GM18873 (cell line): Measurements from ENCODE around the gene PITPNC1.
"Not testable (repeated sequence)": the region's sequence is repeated elsewhere in the genome, so short reads cannot be mapped to it uniquely, and the experiment has no call there.

Experiments
- ATAC-seq: cut with Tn5 transposase; IDR thresholded peaks from one replicate; pipeline ENCODE4 v1.9.1; 2021; ENCODE audit warnings: mild to moderate bottlenecking, moderate library complexity, moderate number of reproducible peaks; ENCODE audit not compliant: unreplicated experiment, low FRiP score

PITPNC1 gene

DNA sequence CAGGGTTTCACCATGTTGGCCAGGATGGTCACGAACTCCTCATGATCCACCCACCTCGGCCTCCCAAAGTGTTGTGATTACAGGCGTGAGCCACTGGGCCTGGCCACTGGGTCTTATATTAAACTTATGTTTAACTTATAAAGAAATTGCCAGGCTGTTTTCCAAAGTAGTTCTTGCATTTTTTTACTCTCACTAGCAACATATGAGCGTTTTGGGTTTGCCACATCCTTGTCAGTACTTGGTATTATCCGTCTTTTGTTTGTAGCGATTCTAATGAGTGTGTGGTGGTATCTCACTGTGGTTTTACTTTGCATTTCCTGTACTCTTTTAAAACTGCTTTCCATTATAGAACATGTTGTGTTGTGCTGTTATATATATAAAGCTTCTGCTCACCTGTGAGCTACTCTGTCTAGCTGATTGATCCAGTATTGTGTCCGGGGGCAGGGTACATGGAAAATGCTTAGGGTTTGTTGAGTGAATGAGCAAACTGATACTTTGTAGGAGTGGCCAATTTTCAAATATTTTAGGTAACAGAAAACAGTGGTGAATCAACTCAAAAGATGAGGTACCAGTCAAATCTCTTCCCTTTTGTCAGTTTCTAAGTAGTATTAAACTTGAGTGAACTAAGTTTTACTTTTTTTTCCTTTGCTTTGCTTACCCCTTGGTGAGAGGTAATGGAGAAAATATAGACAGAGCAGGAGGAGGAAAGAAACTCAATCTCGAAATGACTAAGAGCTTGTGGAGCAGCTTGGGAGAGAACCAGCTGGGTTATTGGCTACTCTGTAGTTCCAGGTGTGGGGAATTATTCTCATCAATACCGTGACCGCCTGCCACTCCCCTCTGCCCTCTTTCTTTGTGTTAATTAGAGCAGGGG is 75.8 kb downstream of the PITPNC1 start:
- ATAC-seq: no peak

DNA sequence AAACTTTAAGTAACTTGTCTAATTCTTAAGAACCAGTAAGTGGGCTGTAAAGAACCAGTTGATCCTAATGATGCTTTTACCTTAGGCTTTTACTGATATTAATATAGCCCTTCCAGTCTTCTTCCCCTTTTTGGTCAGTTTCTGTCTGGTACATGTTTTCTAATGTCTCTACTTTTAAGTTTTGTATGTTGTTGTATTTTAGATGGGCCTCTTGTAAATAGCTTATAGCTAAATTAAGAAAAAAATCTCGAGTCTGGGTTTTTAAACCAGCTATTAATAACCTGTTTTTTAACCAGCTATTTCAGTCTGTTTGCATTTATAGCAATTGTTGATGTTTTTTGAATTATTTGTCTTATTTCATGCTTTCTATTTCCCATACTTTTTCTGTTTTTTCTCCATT is 79.0 kb downstream of the PITPNC1 start:
- ATAC-seq: no peak

DNA sequence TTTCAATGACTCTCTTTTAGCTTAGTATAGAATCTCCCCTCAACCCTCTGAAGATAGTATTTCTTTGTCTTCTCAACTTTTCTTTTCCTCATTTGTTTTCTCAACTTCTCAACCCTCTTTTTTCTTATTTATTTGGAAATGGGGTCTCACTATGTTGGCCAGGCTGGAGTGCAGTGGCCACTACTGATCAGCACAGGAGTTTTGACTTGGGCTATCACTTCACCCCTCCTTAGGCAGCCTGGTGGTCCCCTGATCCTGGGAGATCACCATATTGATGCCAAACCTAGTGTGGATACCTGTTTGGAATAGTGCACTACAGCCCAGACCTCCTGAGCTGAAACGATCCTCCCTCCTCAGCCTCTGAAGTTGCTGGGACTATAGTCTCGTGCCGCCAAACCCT is 79.8 kb downstream of the PITPNC1 start:
- ATAC-seq: no peak

DNA sequence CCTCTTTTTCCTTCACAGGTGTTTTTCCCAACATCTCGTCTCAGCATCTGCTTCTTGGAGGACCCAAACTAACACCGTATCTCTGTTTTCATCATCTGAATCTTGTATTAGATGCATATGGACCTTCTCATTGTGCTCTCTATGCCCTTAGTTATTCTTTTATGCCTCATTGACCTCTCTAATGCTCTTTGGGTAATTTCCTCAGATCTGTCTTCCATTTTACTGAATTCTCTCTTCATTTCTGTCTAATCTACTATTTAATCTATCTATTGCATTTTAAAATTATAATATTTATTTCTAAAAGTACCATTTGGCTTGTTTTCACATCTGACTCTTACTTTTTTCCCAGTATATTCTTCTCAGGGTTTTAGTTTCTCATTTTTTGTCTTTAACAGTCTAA is 81.1 kb downstream of the PITPNC1 start:
- no peak for ATAC-seq

DNA sequence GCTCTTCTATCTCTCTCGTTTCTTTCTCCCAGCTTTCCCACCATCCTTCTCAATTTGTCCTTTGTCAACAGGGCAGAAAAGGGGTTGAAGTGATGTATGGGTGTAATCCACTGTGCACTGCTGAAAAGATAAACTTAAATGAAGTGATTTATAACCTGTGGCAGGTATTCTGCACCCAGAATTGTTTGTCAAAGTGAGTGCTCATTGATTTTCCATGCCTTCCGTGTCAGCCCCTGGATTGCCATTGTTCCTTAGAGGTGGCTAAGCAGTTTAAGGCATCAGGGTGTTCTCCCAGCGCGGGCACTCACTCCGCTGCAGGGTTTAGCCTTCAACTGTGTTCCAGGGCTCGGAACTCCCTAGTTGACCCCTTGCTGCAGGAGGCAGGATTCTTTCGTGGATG is 82.9 kb downstream of the PITPNC1 start:
- no peak for ATAC-seq

DNA sequence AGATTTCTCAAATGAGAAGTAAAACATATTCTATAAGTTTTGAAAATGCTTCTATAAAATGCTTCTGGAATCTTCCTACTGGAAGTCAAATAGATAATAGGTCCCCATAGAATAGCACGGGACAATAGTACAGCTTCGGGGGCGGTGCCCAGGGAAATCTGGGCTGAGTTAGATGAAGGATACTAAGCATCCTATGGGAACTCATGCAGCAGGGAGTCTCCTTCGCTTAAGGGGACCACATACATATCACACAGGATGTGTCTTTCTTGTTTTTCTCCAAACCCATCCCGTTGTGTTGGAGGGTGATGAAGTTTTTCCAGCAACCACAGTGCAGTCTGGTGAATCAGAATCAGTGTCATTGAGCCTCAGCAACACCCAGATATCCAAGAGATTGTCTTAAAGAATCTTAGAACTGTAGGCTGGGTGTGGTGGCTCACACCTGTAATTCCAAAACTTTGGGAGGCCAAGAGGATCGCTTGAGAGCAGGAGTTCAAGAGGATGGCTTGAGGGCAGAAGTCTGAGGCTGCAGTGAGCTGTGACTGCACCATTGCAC is 84.2 kb downstream of the PITPNC1 start:
- no peak for ATAC-seq

DNA sequence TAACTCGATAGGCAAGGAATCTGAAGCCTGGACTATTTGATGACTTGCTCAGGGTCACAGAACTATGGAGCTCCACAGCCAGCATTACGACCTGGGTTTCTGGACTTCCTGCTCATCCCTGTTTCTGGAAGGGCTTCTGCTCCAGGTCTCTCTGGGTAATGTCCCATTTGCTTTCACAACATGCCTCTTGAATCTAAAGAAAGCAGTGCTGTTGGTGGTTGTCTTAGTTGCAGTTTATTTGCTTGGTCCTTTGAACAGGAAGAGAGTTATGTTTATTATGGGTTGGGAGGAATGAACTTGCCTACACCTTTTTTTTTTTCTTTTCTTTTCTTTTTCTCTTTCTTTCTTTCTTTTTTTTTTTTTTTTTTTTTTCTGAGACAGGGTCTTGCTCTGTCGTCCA is 84.8 kb downstream of the PITPNC1 start:
- no peak for ATAC-seq

DNA sequence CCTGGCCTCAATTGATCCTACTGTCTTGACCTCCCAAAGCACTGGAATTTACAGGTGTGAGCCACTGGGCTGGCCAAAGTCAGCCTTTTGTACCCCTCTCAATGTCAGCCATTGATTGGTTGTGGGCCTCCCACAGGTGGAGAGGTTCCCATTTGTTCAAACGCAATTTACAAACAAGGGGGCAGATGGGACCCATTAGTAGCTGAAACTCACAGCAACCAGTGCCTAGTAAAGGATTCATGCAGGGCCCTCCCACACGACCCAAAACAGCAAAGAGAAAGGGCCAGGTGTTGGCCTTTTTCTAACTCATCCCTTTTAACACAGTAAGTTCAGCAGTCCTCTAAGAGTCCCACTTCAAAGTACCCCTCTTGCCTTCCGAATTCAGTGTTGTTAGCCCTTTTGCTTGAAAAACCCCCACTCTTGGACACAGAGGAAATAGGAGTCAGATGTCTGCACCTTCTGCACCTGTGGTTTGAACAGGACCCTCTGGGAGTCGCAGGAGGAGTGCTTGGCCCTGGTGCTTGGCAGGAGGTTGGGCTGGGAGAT is 89.2 kb downstream of the PITPNC1 start:
- no peak for ATAC-seq

DNA sequence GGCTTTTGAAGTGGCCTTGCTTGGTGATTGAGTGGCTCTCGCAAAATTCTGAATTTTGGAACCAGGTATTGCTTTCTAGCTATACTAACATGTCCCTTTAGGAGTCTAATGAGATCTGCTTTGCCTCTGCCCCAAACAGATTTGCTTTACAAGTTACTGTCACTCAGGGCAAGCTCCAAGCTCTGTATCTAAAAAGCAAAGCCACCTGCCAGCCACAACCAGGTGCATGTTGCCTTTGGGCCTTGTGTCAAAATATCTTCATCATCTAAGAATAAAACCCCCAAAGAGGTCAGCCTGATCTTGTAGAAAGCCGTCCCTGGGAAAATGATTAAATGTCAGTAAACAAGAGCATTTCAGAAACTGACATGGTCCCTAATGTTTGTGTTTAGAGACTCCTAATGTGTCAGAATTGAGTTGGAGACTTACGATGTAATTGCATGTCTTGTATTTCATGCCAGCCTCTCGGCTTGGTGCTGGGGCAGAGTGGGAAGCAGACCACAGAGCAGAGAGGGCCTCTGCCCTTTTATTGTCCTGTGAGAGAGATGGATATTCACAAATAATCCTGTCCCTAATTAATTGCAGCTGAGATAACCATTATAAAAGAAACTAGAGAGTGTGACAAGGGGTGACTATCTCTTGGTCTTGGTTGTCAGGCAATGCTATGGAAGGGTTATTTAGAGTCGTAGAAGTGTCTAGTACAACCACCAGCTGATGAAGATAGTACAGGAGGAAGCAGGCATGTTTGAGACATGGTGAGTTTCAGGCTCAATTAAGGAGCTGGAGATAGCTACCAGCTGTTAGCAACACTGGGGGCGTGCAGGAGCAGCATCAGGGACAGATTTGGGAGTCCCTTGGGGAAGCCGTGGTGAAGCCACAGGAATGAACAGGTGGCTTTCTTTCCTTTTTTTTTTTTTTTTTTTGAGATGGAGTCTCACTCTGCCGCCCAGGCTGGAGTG is 90.7 kb downstream of the PITPNC1 start:
- ATAC-seq: no peak

DNA sequence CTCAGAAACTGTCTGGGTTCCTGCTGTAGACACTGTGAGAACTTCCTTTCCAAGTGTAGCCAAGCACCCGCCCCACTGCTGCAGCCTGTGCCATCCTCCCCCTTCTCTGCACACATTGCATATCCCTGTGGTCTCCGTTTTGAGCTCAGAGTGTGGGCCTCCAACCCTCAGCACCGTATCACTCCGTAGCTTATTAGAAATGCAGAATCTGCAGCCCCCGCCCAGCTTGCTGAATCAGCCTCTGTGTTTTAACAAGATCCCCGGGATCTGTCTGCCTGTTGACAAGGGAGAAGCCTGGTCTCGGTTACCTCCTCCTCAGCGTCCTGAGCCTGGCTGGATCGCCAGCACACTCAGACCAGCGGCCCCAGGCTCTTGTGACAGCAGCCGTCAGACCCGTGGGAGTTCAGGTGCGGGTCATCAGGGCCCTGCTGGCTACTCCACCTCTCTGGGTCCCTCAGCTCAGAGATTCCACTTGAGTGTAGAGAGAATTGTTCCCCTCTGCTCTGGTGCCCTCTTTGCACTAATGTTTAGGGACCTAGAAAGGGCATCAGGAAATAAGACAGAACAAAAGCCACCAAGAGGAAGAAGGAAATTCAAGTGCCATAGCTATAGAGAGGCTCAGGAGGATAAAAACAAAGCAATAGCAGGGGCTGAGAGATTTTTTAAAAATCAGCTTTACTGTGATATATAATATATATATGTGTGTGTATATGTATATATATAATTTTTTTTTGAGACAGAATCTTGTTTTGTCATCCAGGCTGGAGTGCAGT is 92.3 kb downstream of the PITPNC1 start:
- ATAC-seq: no peak

DNA sequence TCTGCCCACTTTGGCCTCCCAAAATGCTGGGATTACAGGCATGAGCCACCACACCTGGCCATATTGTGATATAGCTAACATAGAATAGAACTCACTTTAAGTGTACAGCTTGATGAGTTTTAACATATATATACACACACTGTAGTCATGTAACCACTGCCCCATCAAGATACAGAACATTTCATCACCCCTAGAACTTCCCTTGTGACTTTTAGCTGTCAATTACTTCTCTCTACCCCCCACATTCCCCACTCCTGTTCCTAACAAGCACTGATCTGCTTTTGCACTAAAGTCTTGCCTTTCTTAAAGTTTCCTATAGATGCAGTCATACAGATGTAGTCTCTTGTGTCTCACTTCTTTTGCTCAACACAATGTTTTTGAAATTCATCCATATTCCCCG is 93.1 kb downstream of the PITPNC1 start:
- ATAC-seq: no peak

DNA sequence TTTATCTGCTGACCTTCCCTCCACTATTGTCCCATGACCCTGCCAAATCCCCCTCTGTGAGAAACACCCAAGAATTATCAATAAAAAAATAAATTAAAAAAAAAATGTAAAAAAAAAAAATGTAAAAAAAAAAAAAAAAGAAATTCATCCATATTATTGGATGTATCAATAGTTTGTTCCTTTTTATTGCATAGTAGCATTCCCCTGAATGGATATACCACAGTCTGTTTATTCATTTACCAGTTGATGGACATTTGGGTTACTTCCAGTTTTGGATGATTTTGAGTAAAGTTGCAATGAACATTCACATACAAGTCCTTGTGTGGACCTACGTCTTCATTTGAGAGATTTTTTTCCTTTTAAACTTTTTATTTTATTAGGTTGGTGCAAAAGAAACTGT is 94.0 kb downstream of the PITPNC1 start:
- ATAC-seq: no peak

DNA sequence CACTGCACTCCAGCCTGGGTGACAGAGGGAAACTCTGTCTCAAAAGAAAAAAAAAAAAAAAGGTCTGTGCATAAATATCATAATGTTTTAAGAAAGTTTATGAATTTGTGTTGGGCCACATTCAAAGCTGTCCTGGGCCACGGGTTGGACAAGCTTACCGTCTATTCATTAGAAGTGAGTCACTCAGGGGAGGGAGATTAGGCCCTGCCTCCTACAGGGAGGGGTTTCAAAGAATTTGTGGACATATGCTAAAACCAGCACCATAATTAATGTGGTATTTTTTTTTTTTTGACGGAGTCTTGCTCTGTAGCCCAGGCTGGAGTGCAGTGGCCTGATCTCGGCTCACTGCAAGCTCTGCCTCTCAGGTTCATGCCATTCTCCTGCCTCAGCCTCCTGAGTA is 95.5 kb downstream of the PITPNC1 start:
- not testable (repeated sequence) for ATAC-seq

DNA sequence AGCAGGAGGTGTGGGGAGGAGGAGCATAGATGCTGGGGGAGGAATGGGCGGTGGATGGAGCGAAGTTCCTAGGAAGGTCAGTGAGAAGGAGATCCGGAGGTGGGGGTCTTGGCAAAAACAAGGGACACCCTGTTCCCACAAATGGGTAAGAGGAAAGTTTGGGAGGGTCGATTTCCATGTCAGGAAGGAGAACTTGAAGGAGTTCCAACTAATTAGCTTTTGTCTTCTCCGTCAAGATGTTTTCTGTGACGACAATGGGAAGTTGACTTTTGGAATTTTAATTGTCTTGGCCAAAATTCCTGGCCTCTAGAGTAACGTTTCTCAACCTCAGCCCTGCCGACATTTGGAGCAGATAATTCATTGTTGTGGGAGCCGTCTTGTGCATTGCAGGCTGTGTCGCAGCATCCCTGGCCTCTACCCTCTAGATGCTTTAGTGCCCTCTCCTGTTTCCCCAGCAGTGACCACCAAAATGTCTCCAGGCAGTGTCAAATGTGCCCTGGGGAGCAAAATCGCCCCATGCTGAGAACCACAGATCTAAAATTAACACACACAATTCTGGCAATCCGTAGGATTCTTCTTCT is 97.1 kb downstream of the PITPNC1 start:
- ATAC-seq: no peak

DNA sequence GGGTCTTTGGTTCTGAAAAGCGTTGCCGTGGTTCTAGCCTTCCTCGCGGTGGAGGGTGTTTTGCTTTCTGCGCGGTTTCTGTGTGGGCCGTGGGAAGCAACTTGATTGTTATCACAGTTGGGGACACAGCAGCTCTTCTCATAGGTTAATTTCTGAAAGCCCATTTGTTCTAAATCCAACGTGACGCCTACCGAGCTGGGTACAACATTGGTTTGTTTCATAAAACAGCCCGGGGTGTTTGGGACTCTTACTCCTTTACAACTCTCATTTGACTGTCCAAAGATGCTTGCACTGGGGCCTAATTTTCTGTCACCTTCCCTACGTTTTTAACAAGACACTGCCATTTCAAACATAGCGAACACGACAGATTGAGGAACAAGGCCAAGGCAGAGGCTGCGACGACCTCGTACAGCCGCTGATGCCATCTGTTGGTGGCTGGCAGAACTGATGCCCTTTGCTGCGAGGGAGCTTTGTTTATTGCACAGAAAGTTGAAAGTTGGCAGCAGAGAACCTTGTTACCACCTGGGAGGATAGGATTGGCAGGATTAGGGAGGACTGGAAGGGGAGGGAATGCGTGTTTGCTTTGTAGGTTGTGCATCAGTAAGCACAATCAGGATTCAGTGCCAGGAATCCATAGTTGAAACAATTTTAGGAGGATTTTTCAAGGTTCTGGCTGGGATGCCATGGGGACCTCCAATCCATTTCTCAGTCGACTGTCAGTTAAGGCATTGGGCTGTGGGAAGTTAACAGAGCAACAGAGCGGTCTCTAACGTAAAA is 98.3 kb downstream of the PITPNC1 start:
- ATAC-seq: no peak

DNA sequence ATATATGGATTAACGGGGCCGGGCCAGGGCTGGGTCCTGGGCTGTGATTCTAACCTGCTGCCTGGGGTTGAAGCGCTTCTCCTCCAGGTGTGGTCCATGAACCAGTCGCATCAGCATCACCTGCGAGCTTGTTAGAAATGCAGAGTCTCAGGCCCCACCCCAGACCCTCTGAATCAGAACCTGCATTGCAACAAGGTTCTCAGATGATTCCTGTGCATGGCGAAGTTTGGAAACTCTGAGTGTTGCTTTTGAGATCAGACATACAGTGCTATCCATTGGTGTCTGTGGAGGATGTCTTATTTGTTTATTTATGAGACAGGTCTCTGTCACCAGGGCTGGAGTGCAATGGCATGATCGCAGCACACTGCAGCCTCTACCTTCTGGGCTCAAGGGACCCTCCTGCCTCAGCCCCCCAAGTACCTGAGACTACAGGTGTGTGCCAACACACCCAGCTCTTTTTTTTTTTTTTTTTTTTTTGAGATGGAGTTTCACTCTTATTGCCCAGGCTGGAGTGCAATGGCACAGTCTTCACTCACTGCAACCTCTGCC is 99.8 kb downstream of the PITPNC1 start:
- ATAC-seq: no peak

DNA sequence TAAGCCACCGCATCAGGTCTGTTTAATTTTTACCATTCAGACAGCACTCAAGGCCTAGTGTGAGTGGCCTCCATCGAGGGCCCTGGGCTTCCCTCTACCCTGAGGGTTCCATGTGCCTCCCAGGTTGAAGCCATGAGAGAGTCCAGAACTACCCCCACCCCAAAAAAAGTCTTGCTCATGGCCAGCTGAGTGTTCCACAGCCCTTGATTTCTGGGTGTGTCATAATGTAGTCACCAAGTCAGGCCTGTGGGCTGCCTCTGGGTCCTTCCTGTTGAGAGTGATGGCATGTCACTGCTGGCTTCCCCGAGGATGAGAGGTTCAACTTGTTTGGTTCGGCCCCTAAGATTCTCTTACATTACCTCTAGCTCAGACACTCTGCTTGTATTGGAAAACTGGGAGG is 100.6 kb downstream of the PITPNC1 start:
- no peak for ATAC-seq

DNA sequence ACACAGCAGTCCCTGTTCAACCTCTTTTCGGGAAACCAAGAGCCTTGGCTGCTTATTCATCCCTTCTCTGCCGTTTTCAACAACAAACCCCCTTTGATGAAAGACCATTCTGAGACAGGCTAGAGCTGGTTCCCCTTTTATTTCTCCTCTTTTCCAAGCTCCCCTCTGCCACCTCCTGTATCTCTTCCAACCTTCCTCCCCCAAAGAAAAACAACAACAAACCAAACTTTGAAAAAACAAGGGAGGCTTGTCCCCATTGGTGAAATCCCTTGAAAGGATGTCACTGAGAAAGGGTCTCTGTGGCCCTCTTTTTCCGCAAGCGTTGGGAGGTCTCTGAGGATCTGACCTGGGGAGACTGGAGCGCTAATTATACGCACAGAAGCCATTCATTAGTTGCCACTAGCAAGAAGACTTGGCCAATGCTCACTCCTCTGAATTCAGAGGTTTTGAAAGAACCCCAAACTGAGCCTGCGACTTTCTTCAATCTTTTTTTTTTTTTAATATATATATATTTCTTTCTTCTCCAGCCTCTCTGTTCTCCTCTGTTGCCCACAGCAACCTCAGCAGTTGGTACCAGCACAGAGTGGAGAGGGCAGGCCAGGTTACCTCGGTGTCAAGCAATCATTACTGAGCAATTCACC is 101.4 kb downstream of the PITPNC1 start:
- ATAC-seq: no peak
